Measurements from ENCODE around the gene ATP11B.

DNA sequence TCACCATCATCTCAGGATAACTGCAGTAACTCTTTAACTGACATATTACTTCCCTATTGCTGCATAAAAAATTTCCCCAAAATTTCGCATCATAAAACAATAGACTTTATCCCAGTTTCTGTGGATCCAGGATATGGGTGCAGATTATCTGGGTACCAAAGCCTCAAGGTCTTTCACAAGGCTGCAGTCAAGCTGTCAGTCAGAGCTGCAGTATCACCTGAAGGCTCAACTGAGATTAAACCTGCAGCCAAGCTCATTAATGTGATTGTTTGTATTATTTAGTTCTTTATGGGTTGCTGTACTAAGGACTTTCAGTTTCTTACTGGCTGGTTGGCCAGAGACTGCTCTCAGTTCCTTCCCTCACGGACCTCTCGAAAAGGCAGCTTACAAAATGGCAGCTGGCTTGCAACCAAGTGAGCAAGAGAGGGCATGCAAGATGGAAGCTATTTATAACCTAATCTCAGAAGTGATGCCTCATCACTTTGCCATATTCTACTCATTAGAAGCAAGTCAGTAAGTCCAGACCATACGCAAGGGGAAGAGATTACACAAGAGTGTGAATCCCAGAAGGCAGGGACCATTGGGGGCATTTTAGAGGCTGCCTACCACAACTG lies 132.1 kb downstream of the ATP11B start:
- TF ChIP-seq POLR2AphosphoS5 (IDR thresholded peaks at IDR 0.05) (no peak), POLR2A (IDR thresholded peaks at IDR 0.05) (no peak)
- TF ChIP-seq, protein P1, sequence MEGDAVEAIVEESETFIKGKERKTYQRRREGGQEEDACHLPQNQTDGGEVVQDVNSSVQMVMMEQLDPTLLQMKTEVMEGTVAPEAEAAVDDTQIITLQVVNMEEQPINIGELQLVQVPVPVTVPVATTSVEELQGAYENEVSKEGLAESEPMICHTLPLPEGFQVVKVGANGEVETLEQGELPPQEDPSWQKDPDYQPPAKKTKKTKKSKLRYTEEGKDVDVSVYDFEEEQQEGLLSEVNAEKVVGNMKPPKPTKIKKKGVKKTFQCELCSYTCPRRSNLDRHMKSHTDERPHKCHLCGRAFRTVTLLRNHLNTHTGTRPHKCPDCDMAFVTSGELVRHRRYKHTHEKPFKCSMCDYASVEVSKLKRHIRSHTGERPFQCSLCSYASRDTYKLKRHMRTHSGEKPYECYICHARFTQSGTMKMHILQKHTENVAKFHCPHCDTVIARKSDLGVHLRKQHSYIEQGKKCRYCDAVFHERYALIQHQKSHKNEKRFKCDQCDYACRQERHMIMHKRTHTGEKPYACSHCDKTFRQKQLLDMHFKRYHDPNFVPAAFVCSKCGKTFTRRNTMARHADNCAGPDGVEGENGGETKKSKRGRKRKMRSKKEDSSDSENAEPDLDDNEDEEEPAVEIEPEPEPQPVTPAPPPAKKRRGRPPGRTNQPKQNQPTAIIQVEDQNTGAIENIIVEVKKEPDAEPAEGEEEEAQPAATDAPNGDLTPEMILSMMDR (IDR thresholded peaks at IDR 0.05) = no peak
